ENCODE results near the gene KCNJ12. TPM values are rescaled to one million over a fixed set of nuclear protein-coding genes. Genes with fewer than 3 reads are reported as not detected.

The KCNJ12 gene
- total RNA-seq, 4 donors from 2014 or later = 3.8 to 14.2 (median 6.3) TPM

- no peak for TF ChIP-seq POLR2A (IDR thresholded peaks at IDR 0.05)
- no peak overlapping the region for H3K4me3 ChIP-seq (ENCODE audit: low read depth, poor library complexity, severe bottlenecking)
- WGBS, 2 donors = 79 to 80% methylated on average over 15 of the region's 15 CpGs
- intact Hi-C loops (cut with DNase I; ENCODE audit: low total_unique reads) = no loop called here
- no peak for DNase-seq (ENCODE audit: low spot score in 2 of 2)
Observed at GRCh38 chr17:21368545-21369246, 7.5 kb upstream of the KCNJ12 start.

GRCh38 chr17:21369395-21369794 lies 6.8 kb upstream of the KCNJ12 start:
- 95 to 97% methylated on average over 5 of the region's 5 CpGs for WGBS, 2 donors
- H3K4me3 ChIP-seq (ENCODE audit: low read depth, poor library complexity, severe bottlenecking) = no peak overlapping the region
- intact Hi-C loops (cut with DNase I; ENCODE audit: low total_unique reads) = no loop called here
- no peak for DNase-seq (ENCODE audit: low spot score in 2 of 2)
- TF ChIP-seq POLR2A (IDR thresholded peaks at IDR 0.05) = no peak
- no peak for TF ChIP-seq CTCF (IDR thresholded peaks at IDR 0.05)

- 28 to 30% methylated on average over 6 of the region's 6 CpGs for WGBS, 2 donors
- TF ChIP-seq POLR2A (IDR thresholded peaks at IDR 0.05) (no peak), CTCF (IDR thresholded peaks at IDR 0.05) (no peak)
- H3K4me3 ChIP-seq (ENCODE audit: low read depth, poor library complexity, severe bottlenecking) = no peak overlapping the region
- intact Hi-C loops (cut with DNase I; ENCODE audit: low total_unique reads) = no loop called here
- DNase-seq (ENCODE audit: low spot score in 2 of 2) = no peak
Observed at GRCh38 chr17:21370430-21370829, 5.7 kb upstream of the KCNJ12 start.

- TF ChIP-seq POLR2A (IDR thresholded peaks at IDR 0.05) (no peak), CTCF (IDR thresholded peaks at IDR 0.05) (no peak)
- H3K4me3 ChIP-seq (ENCODE audit: low read depth, poor library complexity, severe bottlenecking) = no peak overlapping the region
- intact Hi-C loops (cut with DNase I; ENCODE audit: low total_unique reads) = no loop called here
- WGBS, 2 donors = 75 to 76% methylated on average over 13 to 17 of the region's 17 CpGs
- DNase-seq (ENCODE audit: low spot score in 2 of 2) = no peak
Observed at GRCh38 chr17:21371511-21372081, 4.6 kb upstream of the KCNJ12 start.

GRCh38 chr17:21372256-21372954 lies 3.8 kb upstream of the KCNJ12 start:
- no peak overlapping the region for H3K4me3 ChIP-seq (ENCODE audit: low read depth, poor library complexity, severe bottlenecking)
- DNase-seq (ENCODE audit: low spot score in 2 of 2) = no peak
- TF ChIP-seq POLR2A (IDR thresholded peaks at IDR 0.05) = no peak
- intact Hi-C loops (cut with DNase I; ENCODE audit: low total_unique reads) = no loop called here
- 84 to 86% methylated on average over 15 to 16 of the region's 16 CpGs for WGBS, 2 donors

- intact Hi-C loops (cut with DNase I; ENCODE audit: low total_unique reads) = no loop called here
- DNase-seq (ENCODE audit: low spot score in 2 of 2) = no peak
- H3K4me3 ChIP-seq (ENCODE audit: low read depth, poor library complexity, severe bottlenecking) = no peak overlapping the region
- 80 to 85% methylated on average over 12 of the region's 12 CpGs for WGBS, 2 donors
- TF ChIP-seq CTCF (IDR thresholded peaks at IDR 0.05) = no peak
- TF ChIP-seq POLR2A (IDR thresholded peaks at IDR 0.05) = no peak
Observed at GRCh38 chr17:21373036-21373435, 3.1 kb upstream of the KCNJ12 start.
